ENCODE results near the gene PNMT. TPM values are rescaled to one million over a fixed set of nuclear protein-coding genes. Genes with fewer than 3 reads are reported as not detected.

Gene PNMT
- total and polyA plus RNA-seq, 2 of the 13 experiments (the other 11 are each of a cell fraction or from before 2014, with no cell fraction given), result 0.25 TPM; not detected in 1

DNA sequence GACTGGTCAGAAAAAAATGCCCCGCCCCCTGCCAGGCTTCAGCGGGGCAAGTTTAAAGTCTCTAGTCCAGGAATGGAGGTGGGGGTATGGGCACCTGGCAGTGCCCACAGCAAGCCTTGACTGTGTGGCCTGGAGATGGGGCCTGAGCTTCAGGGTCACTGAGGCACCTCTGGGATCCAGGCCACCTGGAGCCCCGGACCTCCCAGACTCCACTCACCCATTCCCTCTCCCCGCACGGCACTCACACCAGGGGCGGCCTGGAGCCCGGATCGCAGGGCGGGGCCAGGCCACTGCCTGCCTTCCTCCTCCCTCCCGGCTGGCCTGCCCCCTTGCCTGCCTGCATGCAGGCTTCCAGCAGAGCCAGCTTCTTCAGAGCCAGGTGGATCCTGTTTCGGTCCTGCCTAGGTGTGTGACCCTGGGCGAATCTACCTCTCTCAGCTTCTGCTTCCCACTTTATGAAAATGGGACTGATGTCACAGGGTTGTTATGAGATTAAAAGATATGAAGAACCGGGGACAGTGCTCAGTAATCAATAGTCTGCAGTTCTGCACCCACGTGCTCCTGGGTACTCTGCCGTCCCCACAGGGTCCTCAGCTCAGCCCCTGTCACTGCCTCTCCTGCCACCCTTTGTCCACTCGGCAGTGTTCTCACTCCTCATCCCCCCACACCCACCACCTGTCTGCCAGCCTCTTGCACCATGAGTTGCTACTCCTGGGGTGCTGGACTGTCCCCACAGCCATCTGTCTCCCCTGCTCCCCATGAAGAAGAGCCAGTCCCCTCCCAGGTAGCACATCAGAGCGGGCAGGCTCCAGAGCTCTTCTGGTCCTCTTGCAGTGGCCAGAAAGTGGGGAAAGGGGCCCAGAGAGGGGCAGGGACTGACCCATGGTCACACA lies 4.3 kb upstream of the PNMT start (continued):
- TF ChIP-seq ZNF609 (CRISPR knock-in tag; IDR thresholded peaks at IDR 0.05; ENCODE audit: borderline replicate concordance), result no peak
- TF ChIP-seq MAFG (CRISPR knock-in tag; IDR thresholded peaks at IDR 0.05), result no peak
- TF ChIP-seq ZNF343 (CRISPR knock-in tag; IDR thresholded peaks at IDR 0.05), result no peak
- TF ChIP-seq SSRP1 (CRISPR knock-in tag; IDR thresholded peaks at IDR 0.05), result peak; percentile 90; the same call in 1 of the 2 replicates
- no peak for TF ChIP-seq NBN (conservative IDR thresholded peaks at IDR 0.05)
- TF ChIP-seq ZNF614 (CRISPR knock-in tag; IDR thresholded peaks at IDR 0.05; ENCODE audit: borderline replicate concordance), result no peak
- TF ChIP-seq TEF (CRISPR knock-in tag; IDR thresholded peaks at IDR 0.05), result no peak
- TF ChIP-seq, protein P1, sequence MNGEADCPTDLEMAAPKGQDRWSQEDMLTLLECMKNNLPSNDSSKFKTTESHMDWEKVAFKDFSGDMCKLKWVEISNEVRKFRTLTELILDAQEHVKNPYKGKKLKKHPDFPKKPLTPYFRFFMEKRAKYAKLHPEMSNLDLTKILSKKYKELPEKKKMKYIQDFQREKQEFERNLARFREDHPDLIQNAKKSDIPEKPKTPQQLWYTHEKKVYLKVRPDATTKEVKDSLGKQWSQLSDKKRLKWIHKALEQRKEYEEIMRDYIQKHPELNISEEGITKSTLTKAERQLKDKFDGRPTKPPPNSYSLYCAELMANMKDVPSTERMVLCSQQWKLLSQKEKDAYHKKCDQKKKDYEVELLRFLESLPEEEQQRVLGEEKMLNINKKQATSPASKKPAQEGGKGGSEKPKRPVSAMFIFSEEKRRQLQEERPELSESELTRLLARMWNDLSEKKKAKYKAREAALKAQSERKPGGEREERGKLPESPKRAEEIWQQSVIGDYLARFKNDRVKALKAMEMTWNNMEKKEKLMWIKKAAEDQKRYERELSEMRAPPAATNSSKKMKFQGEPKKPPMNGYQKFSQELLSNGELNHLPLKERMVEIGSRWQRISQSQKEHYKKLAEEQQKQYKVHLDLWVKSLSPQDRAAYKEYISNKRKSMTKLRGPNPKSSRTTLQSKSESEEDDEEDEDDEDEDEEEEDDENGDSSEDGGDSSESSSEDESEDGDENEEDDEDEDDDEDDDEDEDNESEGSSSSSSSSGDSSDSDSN (CRISPR knock-in tag; IDR thresholded peaks at IDR 0.05), result peak; percentile 71
- no peak for TF ChIP-seq ZEB1 (IDR thresholded peaks at IDR 0.05; ENCODE audit: insufficient replicate concordance, low read depth)
- no peak for TF ChIP-seq SRSF9 (IDR thresholded peaks at IDR 0.05; ENCODE audit: borderline replicate concordance, insufficient read depth, low read depth, low read length, poor library complexity, severe bottlenecking)
- TF ChIP-seq SMAD9 (CRISPR knock-in tag; IDR thresholded peaks at IDR 0.05), result no peak
- TF ChIP-seq, protein P2, sequence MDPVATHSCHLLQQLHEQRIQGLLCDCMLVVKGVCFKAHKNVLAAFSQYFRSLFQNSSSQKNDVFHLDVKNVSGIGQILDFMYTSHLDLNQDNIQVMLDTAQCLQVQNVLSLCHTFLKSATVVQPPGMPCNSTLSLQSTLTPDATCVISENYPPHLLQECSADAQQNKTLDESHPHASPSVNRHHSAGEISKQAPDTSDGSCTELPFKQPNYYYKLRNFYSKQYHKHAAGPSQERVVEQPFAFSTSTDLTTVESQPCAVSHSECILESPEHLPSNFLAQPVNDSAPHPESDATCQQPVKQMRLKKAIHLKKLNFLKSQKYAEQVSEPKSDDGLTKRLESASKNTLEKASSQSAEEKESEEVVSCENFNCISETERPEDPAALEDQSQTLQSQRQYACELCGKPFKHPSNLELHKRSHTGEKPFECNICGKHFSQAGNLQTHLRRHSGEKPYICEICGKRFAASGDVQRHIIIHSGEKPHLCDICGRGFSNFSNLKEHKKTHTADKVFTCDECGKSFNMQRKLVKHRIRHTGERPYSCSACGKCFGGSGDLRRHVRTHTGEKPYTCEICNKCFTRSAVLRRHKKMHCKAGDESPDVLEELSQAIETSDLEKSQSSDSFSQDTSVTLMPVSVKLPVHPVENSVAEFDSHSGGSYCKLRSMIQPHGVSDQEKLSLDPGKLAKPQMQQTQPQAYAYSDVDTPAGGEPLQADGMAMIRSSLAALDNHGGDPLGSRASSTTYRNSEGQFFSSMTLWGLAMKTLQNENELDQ (CRISPR knock-in tag; IDR thresholded peaks at IDR 0.05; ENCODE audit: borderline replicate concordance), result no peak
- TF ChIP-seq ZNF580 (CRISPR knock-in tag; IDR thresholded peaks at IDR 0.05; ENCODE audit: borderline replicate concordance, low read depth), result no peak
- no peak for TF ChIP-seq ZNF251 (CRISPR knock-in tag; IDR thresholded peaks at IDR 0.05)
- no peak for TF ChIP-seq HOXD1 (CRISPR knock-in tag; IDR thresholded peaks at IDR 0.05)
- no peak for TF ChIP-seq NRL (CRISPR knock-in tag; IDR thresholded peaks at IDR 0.05; ENCODE audit: borderline replicate concordance)
- TF ChIP-seq RFXAP (CRISPR knock-in tag; IDR thresholded peaks at IDR 0.05; ENCODE audit: borderline replicate concordance), result no peak
- peak; percentile 17; the same call in 1 of the 2 replicates for TF ChIP-seq ZSCAN22 (CRISPR knock-in tag; IDR thresholded peaks at IDR 0.05)
